ENCODE data around the gene SLC39A11.

DNA sequence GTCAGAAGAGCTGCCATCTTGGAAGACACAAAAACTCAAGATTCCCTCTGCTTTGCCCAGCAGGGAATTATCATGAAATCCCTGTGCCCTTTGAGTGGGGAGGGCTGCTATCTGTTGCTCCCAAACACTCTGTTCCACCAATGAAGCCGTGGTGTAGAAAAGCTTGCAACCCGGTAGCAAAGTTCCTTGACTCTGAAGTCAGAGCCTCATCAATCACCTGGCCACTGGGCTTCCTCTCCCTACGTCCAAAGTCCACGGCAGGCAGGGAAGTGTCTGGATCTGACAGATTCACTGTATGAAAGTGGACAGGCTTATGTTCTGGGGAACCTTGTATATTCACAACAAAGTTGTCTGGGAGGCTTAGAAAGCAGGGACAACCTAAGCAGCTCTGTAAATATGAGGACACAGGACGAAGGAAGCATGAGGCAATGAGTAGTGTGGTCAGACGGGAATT, 343.3 kb downstream of the SLC39A11 start:
- TF ChIP-seq, protein P1, sequence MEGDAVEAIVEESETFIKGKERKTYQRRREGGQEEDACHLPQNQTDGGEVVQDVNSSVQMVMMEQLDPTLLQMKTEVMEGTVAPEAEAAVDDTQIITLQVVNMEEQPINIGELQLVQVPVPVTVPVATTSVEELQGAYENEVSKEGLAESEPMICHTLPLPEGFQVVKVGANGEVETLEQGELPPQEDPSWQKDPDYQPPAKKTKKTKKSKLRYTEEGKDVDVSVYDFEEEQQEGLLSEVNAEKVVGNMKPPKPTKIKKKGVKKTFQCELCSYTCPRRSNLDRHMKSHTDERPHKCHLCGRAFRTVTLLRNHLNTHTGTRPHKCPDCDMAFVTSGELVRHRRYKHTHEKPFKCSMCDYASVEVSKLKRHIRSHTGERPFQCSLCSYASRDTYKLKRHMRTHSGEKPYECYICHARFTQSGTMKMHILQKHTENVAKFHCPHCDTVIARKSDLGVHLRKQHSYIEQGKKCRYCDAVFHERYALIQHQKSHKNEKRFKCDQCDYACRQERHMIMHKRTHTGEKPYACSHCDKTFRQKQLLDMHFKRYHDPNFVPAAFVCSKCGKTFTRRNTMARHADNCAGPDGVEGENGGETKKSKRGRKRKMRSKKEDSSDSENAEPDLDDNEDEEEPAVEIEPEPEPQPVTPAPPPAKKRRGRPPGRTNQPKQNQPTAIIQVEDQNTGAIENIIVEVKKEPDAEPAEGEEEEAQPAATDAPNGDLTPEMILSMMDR (conservative IDR thresholded peaks at IDR 0.05 in 1 of 2, IDR thresholded peaks at IDR 0.05 in 1 of 2; ENCODE audit: low read depth in 1 of 2, low read length in 2 of 2): no peak
- TF ChIP-seq EZH2 (IDR thresholded peaks at IDR 0.05; ENCODE audit: low read length, missing control alignments): no peak

All from fibroblast of lung (primary cell).